K562 (cell line): ENCODE measurements around the gene PLK5. TPM values are rescaled to one million over a fixed set of nuclear protein-coding genes. Genes with fewer than 3 reads are reported as not detected.

Experiments
- ARID3A ChIP-seq: IDR thresholded peaks from 2 replicates; pipeline ENCODE4 v1.6.1; 2012; ENCODE audit warnings: low read depth, low read length, improper control_type of control experiment, borderline replicate concordance
- ATF7 ChIP-seq: fragments of 450-650 bp; IDR thresholded peaks from 2 replicates; pipeline ENCODE4 v1.7.1; 2014; ENCODE audit warnings: mild to moderate bottlenecking, moderate library complexity
- BCLAF1 ChIP-seq, 2 experiments: fragments of 450-650 bp in 1 of 2; IDR thresholded peaks; 2 replicates each; pipeline ENCODE4 v1.6.1; 2011 to 2017; ENCODE audit warnings: low read depth in 2 of 2, antibody characterized with exemption in 1 of 2, borderline replicate concordance in 1 of 2, low read length in 1 of 2, mild to moderate bottlenecking in 1 of 2, mixed read lengths in 1 of 2; ENCODE audit not compliant: control insufficient read depth in 1 of 2
- CCNT2 ChIP-seq: IDR thresholded peaks from 2 replicates; pipeline ENCODE4 v1.6.1; 2011; ENCODE audit warnings: borderline replicate concordance, low read depth, mild to moderate bottlenecking, moderate library complexity, mixed read lengths, low read length; ENCODE audit not compliant: insufficient read length; ENCODE audit errors: extremely low read depth
- CHD2 ChIP-seq: IDR thresholded peaks from 2 replicates; pipeline ENCODE4 v1.6.1; 2011; ENCODE audit warnings: low read depth, low read length
- DPF2 ChIP-seq: fragments of 450-650 bp; IDR thresholded peaks from 2 replicates; pipeline ENCODE4 v1.6.1; 2016
- JUND ChIP-seq, 2 experiments: IDR thresholded peaks; 2 replicates in 1 of 2; 3 replicates in 1 of 2; pipeline ENCODE4 v1.6.1; 2011; ENCODE audit warnings: borderline replicate concordance in 2 of 2, low read depth in 2 of 2, low read length in 2 of 2, improper control_type of control experiment in 1 of 2, missing biosample characterization in 1 of 2, missing genetic modification characterization in 1 of 2, missing genetic modification reagents in 1 of 2
- MAX ChIP-seq: sonication (generic); formaldehyde crosslinking; IDR thresholded peaks from 2 replicates; pipeline ENCODE4 v1.9.0; 2022; ENCODE audit warnings: mild to moderate bottlenecking, missing genetic modification reagents
- MBD2 ChIP-seq: sonication (generic); IDR thresholded peaks from 2 replicates; pipeline ENCODE4 v1.6.1; 2016; ENCODE audit warnings: low read depth, borderline replicate concordance
- NEUROD1 ChIP-seq: fragments of 150-350 bp; IDR thresholded peaks from 2 replicates; pipeline ENCODE4 v1.6.1; 2014; ENCODE audit warnings: borderline replicate concordance, low read length, low read depth; ENCODE audit not compliant: partially characterized antibody
- NFYB ChIP-seq: IDR thresholded peaks from 2 replicates; pipeline ENCODE4 v1.6.1; 2011; ENCODE audit warnings: mild to moderate bottlenecking, moderate library complexity; ENCODE audit not compliant: insufficient read length; ENCODE audit errors: extremely low read depth
- PKNOX1 ChIP-seq: fragments of 450-650 bp; IDR thresholded peaks from 2 replicates; pipeline ENCODE4 v1.6.1; 2016
- RBM22 ChIP-seq: fragments of 200-400 bp; formaldehyde crosslinking; IDR thresholded peaks from 2 replicates; pipeline ENCODE4 v1.6.1; 2018; ENCODE audit warnings: low read length, low read depth; ENCODE audit not compliant: poor library complexity, severe bottlenecking
- SOX6 ChIP-seq: fragments of 450-650 bp; IDR thresholded peaks from 2 replicates; pipeline ENCODE4 v1.6.1; 2014; ENCODE audit warnings: mild to moderate bottlenecking
- TCF3 ChIP-seq: sonication (generic); formaldehyde crosslinking; IDR thresholded peaks from 2 replicates; pipeline ENCODE4 v1.4.0; 2020; ENCODE audit warnings: mild to moderate bottlenecking, missing genetic modification reagents
- USF2 ChIP-seq: sonication (generic); formaldehyde crosslinking; IDR thresholded peaks from 2 replicates; pipeline ENCODE4 v1.5.0; 2020; ENCODE audit warnings: missing genetic modification reagents
- XRCC5 ChIP-seq: fragments of 200-400 bp; formaldehyde crosslinking; IDR thresholded peaks from 2 replicates; pipeline ENCODE4 v1.6.1; 2017; ENCODE audit warnings: low read depth, mild to moderate bottlenecking, low read length
- ZNF143 ChIP-seq: sonication (generic); formaldehyde crosslinking; IDR thresholded peaks from 2 replicates; pipeline ENCODE4 v1.9.0; 2022; ENCODE audit warnings: mild to moderate bottlenecking, missing genetic modification reagents
- ZSCAN32 ChIP-seq: fragments of 450-650 bp; formaldehyde crosslinking; IDR thresholded peaks from 2 replicates; pipeline ENCODE4 v1.4.0; 2020; ENCODE audit warnings: mild to moderate bottlenecking, moderate library complexity
- polyA plus RNA-seq, 8 experiments: library from polyadenylated mRNA; depleted of rRNA in 4 of 8; stranded (reverse) in 5 of 8; unstranded in 3 of 8; fragments of >200 nt; fragmentation: Nextera tagmentation in 2 of 8; fragmentation: Illumina TruSeq in 1 of 8; extraction: Ambion mirVana in 2 of 8; extraction: Trizol in 1 of 8; gene quantifications; 2 replicates each; pipeline versions ENCODE4 v1.2.1 to v1.2.3, GENCODE V29; 2011 to 2014; ENCODE audit warnings: inconsistent platforms in 1 of 8, missing spikeins in 1 of 8
- total RNA-seq, 7 experiments: library from RNA; depleted of rRNA in 6 of 7; stranded (reverse); fragments of >200 nt in 6 of 7; fragmentation: Illumina TruSeq in 2 of 7; extraction: Trizol in 2 of 7; gene quantifications; 2 replicates each; pipeline versions ENCODE4 v1.2.1 to v1.2.3, GENCODE V29; 2011 to 2021; ENCODE audit warnings: low replicate concordance in 1 of 7

The PLK5 gene
- total and polyA plus RNA-seq, 9 of the 15 experiments (the other 6 are each of a cell fraction or from before 2014, with no cell fraction given) = 0.04 to 0.23 (median 0.11) TPM; not detected in 5

- no peak for TF ChIP-seq ZSCAN32
- no peak for TF ChIP-seq USF2 (CRISPR knock-in tag)
- TF ChIP-seq CHD2 = peak; percentile 72
- TF ChIP-seq NEUROD1 = peak; percentile 65
- peak; percentile 60 for TF ChIP-seq NFYB
- TF ChIP-seq ZNF143 (CRISPR knock-in tag) = peak; percentile 82
- TF ChIP-seq TCF3 = 0 out of 2 replicates have a peak, but pooled peaks have one; percentile 12
- peak in 1 of 2 experiments; percentile 84; a peak in 1 of 4 replicates for TF ChIP-seq BCLAF1 (IDR thresholded peaks at IDR 0.05; ENCODE audit: borderline replicate concordance in 1 of 2, control insufficient read depth in 1 of 2, low read depth in 2 of 2, low read length in 1 of 2)
- peak; percentile 98 for TF ChIP-seq ATF7
- peak; percentile 77 for TF ChIP-seq MBD2
- peak; percentile 75 for TF ChIP-seq CCNT2
- peak; percentile 76 for TF ChIP-seq DPF2
- TF ChIP-seq XRCC5 = peak; percentile 53; the same call in 1 of the 2 replicates
- 0 out of 2 replicates have a peak, but pooled peaks have one; percentile 37 for TF ChIP-seq SOX6
- no peak; the same call in 1 of the 2 replicates for TF ChIP-seq JUND (IDR thresholded peaks at IDR 0.05; ENCODE audit: borderline replicate concordance, low read depth, low read length)
- TF ChIP-seq JUND (tag; IDR thresholded peaks at IDR 0.05; ENCODE audit: borderline replicate concordance, low read depth, low read length) = 0 out of 3 replicates have a peak, but pooled peaks have one; percentile 19
- TF ChIP-seq MAX (CRISPR knock-in tag) = peak; percentile 65
- TF ChIP-seq PKNOX1 = peak; percentile 86
- TF ChIP-seq ARID3A = peak; percentile 67; the same call in 1 of the 2 replicates
- TF ChIP-seq RBM22 = peak; percentile 94
Measured at GRCh38 chr19:1490311-1491113, 33.4 kb upstream of the PLK5 start, which contains the start of gene PCSK4 (continued).
